GM10266 (cell line): ENCODE data around the gene SAMD4A.

Source experiments
- DNase-seq: peaks from one replicate; pipeline ENCODE4 v3.0.0; 2012; ENCODE audit errors: extremely low spot score
- CTCF ChIP-seq: IDR thresholded peaks from 2 replicates; pipeline ENCODE4 v1.5.1; 2012; ENCODE audit warnings: mild to moderate bottlenecking, low read depth; ENCODE audit not compliant: control insufficient read depth, insufficient read depth; ENCODE audit errors: missing control alignments

SAMD4A gene

DNA sequence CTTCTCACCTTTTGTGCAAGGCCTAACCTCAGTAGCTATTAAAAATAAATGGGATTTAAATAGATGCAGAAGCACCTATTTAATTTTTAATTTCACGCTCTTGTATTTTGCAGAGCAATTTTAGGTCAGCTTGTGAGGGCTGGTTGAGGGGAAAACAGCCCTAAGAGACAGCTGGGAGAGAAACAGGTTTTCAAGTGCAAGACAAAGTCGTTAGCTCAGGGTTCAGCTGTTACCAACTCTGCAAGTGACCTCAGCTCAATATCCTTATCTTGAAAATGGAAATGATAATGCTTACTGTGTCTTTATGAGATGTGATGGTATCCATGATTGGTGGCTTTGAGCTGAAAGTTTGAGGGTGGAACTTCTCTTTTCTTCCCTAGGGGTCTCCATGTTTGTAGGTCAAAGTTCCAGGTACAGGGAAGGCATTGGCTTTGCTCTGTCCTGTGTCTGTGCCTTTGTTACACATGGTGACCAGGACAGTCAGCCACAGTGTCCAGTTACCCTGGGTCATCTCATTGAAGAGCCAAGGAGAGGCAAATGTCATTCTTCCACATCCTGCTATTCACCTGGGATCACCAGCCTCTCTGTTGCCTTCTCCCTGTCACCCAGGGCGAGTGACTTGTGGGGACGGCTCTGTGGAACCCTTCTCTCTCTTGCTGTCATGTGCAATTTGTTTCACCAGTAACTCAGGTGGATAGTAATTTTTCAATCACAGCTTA, 100.3 kb downstream of the SAMD4A start:
- DNase-seq, result no peak
- no peak for TF ChIP-seq CTCF

DNA sequence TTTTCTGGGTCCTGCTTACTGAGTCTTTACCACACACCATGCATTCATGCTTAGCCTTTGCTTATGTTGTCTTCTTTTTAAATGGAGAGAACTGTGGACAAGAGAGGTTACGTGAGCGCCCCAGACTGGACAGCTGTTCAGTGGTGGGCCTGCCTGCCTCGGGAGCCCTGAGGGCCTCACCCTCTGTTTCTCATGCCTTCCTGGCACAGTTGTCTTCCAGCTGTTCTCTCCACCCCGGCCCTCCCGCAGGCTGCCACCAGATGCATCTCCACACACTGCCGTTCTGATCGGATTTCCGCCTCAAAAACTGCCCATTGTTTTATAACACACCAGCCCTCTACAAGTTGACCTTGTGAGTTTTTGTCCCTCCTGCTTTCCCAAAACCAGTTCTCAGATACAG, 100.8 kb downstream of the SAMD4A start:
- TF ChIP-seq CTCF, result no peak
- no peak for DNase-seq

- TF ChIP-seq CTCF, result no peak
- no peak for DNase-seq
Measured at GRCh38 chr14:54669721-54670561, 103.0 kb downstream of the SAMD4A start.

- TF ChIP-seq CTCF, result no peak
Measured at GRCh38 chr14:54671537-54671936, 104.6 kb downstream of the SAMD4A start.

DNA sequence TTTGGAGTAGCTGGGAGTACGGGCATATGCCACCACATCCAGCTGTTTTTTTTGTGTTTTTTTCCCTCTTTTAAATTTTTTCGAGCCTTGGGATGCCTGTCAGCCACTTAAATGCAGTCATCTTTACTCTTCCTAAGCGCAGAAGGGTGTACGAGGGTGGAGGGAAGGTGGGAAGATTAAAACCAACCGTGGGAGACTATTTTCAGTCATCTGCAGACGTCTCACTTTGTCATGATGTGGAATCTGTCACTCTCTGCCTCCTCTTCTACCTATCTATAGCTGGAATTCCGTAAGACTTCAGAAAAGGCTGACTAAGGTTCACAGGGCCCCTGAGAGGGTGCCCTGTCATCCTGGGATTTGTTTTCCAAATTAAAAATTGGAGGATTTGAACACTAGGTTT, 105.3 kb downstream of the SAMD4A start:
- DNase-seq, result no peak
- no peak for TF ChIP-seq CTCF

More at GRCh38 chr14:54671537-54671936, 104.6 kb downstream of the SAMD4A start:
- DNase-seq, result no peak

DNA sequence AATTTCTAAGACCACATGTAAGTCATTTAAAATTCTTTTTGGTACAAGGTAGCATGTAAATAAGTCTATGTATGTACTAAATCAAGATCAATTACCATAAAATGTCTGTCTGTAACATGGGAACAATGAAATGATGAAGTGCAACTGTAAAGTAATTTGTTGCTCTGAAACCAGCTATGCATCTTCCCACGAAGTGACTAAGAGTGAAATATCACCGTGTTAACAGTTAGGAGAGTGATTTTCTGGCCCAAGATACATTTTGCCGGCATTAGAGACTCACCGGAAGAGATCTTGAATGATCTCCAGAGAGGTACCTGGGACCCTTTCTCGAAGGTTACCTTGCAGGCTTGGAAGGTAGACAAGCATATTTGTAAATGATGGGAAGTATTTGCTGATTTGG, 105.8 kb downstream of the SAMD4A start:
- TF ChIP-seq CTCF, result no peak

GRCh38 chr14:54673193-54674045, 106.5 kb downstream of the SAMD4A start:
- no peak for DNase-seq

More for the DNA sequence above, 105.8 kb downstream of the SAMD4A start:
- peak; percentile 23 for DNase-seq

More at GRCh38 chr14:54673193-54674045, 106.5 kb downstream of the SAMD4A start:
- TF ChIP-seq CTCF, result no peak
